WI38 (cell line): Measurements from ENCODE around the gene TMEM143.

Experiments used
- H3K4me3 ChIP-seq: 2 replicates; pipeline ENCODE4 v1.5.1; 2011; ENCODE audit warnings: low read depth, mild to moderate bottlenecking, control low read depth, low read length
- TF ChIP-seq, protein P1 (sequence below): IDR thresholded peaks from 2 replicates; pipeline ENCODE4 v1.5.1; 2012; ENCODE audit warnings: low read depth, mild to moderate bottlenecking, control low read depth, low read length

Gene TMEM143

DNA sequence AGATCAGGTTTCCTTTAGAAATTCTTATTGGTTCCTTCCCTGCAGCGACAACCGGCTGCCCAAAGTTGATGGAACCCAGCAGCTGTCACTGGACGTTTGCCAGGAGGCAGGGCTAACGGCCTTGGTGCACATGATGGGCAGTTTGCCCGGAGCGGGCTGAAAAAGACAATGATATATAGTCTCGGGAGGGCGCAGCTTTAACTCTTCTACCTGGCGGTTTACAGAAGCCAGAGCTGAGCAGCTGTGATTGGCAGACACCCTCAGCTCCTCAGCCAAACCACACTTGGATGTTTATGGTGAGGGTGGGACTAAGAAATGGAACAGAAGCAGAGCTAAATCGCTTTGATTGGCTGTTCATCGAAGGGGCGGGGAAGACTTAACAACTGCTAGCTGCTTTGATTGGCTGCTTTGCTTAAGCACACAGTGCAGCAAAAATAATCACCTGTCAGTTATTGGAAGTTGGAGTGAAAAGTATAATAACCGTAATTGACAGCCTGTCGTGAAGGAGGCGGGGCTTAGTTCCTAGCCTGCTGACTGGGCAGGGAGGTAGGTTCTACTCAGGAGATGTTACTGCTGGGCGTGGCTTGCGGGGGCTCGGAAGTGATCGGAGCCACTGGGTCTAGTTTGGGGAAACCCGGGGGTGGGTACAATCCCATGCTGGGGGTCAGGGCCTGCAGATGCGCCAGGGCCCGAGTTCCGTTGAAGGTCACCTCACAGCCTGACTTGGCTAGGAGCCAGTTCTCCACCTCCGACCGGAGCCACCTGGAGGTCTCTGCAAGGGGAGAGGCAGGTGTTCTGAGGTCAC, 30.9 kb downstream of the TMEM143 start:
- H3K4me3 ChIP-seq, result 0 out of 2 replicates have a peak overlapping the region, but pooled peaks have one; percentile 5
- TF ChIP-seq, protein P1, sequence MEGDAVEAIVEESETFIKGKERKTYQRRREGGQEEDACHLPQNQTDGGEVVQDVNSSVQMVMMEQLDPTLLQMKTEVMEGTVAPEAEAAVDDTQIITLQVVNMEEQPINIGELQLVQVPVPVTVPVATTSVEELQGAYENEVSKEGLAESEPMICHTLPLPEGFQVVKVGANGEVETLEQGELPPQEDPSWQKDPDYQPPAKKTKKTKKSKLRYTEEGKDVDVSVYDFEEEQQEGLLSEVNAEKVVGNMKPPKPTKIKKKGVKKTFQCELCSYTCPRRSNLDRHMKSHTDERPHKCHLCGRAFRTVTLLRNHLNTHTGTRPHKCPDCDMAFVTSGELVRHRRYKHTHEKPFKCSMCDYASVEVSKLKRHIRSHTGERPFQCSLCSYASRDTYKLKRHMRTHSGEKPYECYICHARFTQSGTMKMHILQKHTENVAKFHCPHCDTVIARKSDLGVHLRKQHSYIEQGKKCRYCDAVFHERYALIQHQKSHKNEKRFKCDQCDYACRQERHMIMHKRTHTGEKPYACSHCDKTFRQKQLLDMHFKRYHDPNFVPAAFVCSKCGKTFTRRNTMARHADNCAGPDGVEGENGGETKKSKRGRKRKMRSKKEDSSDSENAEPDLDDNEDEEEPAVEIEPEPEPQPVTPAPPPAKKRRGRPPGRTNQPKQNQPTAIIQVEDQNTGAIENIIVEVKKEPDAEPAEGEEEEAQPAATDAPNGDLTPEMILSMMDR, result no peak

DNA sequence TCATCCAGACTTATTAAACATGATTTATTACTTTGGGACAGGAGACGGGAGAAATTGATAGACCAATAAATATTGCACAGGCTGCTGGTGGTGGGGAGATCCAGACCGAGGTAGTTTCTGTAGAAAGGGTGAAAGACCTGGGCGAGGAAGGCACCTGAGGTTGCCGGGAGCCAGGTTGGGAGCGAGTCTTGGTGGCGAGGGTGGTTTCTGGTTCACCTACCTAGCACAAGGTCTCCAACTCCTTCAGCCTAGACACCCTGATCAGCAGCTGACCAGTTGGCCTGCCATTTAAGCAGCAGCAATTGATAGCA, 31.4 kb downstream of the TMEM143 start:
- no peak overlapping the region for H3K4me3 ChIP-seq
- TF ChIP-seq, protein P1, result no peak

DNA sequence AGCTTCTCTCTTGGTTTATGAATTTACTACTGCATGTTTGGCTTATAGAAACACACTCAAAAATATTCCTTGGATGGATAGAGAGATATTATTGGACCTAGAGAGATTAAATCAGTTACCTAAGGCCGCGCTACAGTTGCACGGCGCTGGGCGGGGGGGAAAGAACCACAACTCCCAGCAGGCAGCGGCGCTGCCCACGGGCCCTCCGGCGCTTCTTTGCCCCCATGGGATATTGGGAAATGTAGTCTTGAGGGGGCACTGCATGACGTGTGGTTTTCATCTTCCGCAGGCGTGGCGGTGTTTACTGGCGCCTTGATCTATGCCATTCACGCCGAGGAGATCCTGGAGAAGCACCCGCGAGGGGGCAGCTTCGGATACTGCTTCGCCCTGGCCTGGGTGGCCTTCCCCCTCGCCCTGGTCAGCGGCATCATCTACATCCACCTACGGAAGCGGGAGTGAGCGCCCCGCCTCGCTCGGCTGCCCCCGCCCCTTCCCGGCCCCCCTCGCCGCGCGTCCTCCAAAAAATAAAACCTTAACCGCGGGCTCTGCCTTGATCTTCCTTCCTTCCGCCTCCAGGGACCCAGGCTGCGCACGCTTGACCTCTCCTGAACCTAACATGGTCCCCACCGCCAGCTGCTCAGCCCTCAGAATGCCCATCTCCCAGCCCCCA, 33.6 kb downstream of the TMEM143 start:
- no peak overlapping the region for H3K4me3 ChIP-seq
- TF ChIP-seq, protein P1, result no peak

DNA sequence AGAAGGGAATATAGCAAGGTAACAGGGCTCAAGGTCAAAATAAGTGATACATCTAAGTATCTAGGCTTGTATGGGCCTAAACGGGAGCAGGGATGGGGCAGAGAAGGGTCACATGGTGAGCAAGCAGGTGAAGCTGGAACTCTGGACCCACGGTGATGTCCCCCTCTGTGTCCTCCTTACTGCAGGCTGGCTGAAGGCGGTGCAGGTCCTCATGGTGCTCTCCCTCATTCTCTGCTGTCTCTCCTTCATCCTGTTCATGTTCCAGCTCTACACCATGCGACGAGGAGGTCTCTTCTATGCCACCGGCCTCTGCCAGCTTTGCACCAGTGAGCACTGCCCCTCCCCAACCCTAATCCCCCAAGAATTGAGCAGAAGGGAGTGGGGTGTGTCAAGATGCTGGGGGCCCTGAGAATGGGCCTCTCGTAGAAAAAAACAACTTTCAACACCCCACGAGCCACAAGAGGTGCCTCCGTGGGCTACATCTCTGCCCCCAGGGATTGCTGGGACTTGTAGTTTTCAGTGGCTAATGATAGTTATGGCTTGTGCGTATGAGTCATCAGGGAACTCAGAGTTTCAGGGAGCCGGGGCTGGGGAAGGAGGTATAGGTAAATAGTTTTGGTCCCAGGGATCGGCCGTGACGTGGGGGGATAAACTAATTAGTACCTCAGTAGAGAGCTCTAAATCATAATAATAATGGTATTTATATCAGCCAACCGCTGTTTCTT, 34.4 kb downstream of the TMEM143 start:
- no peak overlapping the region for H3K4me3 ChIP-seq
- TF ChIP-seq, protein P1, result no peak

DNA sequence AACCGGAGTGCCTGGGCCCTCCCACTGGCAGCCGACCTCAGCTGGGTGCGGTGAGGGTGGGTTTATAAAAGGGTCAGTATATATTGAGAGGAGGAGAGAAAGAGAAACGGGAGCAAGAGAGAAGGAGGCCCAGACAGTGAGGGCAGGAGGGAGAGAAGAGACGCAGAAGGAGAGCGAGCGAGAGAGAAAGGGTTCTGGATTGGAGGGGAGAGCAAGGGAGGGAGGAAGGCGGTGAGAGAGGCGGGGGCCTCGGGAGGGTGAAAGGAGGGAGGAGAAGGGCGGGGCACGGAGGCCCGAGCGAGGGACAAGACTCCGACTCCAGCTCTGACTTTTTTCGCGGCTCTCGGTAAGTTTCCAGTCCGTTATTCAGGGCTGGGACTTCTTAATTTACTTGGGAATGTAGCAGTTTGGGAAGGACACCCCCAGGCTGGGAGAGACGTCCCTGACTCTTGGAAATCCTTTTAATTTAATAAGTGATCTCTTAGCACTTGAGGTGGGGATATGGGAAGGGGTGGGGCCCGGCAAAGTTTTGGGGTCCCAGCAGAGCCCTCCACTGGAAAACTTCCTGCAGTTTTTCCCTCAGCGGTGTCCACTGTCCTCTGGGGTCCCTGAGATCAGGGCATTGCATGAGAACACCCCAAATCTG, 38.4 kb downstream of the TMEM143 start, which contains the start of gene EMP3:
Gene EMP3 (plus strand): TSS at position 288 of the 646 bp plus-strand sequence. CDS start 1,293 bp downstream, outside the sequence.
- TF ChIP-seq, protein P1, result no peak
- peak within 1 kb of the TSS; percentile 64 for H3K4me3 ChIP-seq

DNA sequence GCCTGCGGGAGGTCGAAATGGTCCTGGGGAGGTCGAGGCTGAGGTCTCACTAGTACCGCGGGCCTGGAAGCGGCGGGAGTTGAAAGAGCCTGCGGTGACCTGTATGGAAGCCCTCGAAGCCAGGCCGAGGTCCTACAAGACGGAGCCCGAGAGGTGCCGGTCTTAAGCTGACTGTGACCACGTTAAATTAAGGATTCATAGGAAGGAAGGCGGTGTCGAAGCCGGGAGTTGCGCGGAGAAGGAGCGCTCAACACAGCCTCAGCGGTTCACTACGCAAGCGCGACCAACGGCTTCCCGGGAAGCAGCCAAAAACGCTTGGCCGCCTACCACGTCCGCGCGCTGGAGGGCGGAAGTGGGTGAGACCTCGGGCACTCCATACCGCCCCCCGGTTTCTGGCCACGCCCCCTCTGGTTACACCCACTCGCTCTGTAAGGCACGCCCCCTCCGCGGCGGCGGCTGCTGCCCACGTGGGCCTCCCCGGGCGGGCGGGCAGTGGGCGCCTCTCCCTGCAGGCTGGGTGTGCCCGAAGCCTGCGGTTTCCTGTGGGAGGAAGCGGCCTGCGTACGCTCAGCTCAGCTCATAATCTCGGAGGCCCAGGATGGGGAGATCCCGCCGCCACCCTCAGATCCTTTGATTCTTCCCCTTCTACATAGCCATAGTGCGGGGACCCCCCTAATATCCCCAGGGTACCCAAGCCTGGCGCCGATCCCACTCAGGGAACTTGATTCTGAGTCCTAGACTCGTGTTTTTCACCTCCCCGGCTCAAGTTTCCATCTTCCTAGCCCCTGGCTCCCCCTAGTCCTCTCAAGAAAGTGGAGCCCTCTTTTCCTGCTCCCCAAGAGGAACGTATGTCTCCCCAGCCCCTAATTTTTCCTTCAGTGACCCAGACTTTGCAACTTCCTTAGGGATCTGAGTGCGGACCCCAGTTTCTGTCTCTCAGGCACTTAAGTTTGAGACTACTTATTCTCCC, 41.8 kb downstream of the TMEM143 start:
- H3K4me3 ChIP-seq, result peak overlapping the region; percentile 47
- TF ChIP-seq, protein P1, result no peak
